SK-N-SH treated with all-trans-retinoic acid at 6 μM for 48 hours (cell line): ENCODE measurements around the gene THSD4.

Experiments used
- ATAC-seq: fragments of 200-7000 bp; cut with Tn5 transposase; 3 replicates; pipeline ENCODE4 v1.9.1; 2020; ENCODE audit warnings: mild to moderate bottlenecking, moderate library complexity
- ARNTL ChIP-seq: fragments of 450-650 bp; formaldehyde crosslinking; IDR thresholded peaks from 2 replicates; pipeline ENCODE4 v1.5.0; 2020; ENCODE audit warnings: low read depth, mild to moderate bottlenecking, moderate library complexity, borderline replicate concordance
- CREB5 ChIP-seq: fragments of 250-450 bp; sonication (Bioruptor Pico); IDR thresholded peaks from 2 replicates; pipeline ENCODE4 v1.5.1; 2020; ENCODE audit warnings: low read depth, mild to moderate bottlenecking, moderate library complexity
- CSDC2 ChIP-seq: fragments of 250-450 bp; sonication (Bioruptor Pico); IDR thresholded peaks from 2 replicates; pipeline ENCODE4 v1.5.0; 2020; ENCODE audit warnings: mild to moderate bottlenecking, moderate library complexity
- CSRNP3 ChIP-seq: fragments of 250-450 bp; sonication (Bioruptor Pico); IDR thresholded peaks from 2 replicates; pipeline ENCODE4 v1.5.1; 2021; ENCODE audit warnings: mild to moderate bottlenecking, moderate library complexity
- ESRRG ChIP-seq: fragments of 250-450 bp; sonication (Bioruptor Pico); IDR thresholded peaks from 2 replicates; pipeline ENCODE4 v1.6.1; 2021; ENCODE audit warnings: mild to moderate bottlenecking
- GLIS3 ChIP-seq: fragments of 250-450 bp; sonication (Bioruptor Pico); IDR thresholded peaks from 2 replicates; pipeline ENCODE4 v1.5.0; 2020; ENCODE audit warnings: mild to moderate bottlenecking, moderate library complexity
- ISL1 ChIP-seq: fragments of 250-450 bp; sonication (Bioruptor Pico); IDR thresholded peaks from 2 replicates; pipeline ENCODE4 v2.1.2; 2022; ENCODE audit warnings: mild to moderate bottlenecking, moderate library complexity
- OSR1 ChIP-seq: fragments of 250-450 bp; sonication (Bioruptor Pico); IDR thresholded peaks from 2 replicates; pipeline ENCODE4 v1.8.0; 2022; ENCODE audit warnings: moderate library complexity, mild to moderate bottlenecking, inconsistent platforms
- PATZ1 ChIP-seq: fragments of 250-450 bp; sonication (Bioruptor Pico); IDR thresholded peaks from 2 replicates; pipeline ENCODE4 v1.8.0; 2020; ENCODE audit warnings: mild to moderate bottlenecking, moderate library complexity, borderline replicate concordance
- POU6F1 ChIP-seq: fragments of 250-450 bp; sonication (Bioruptor Pico); IDR thresholded peaks from 2 replicates; pipeline ENCODE4 v1.8.0; 2021; ENCODE audit warnings: low read depth, mild to moderate bottlenecking, moderate library complexity, borderline replicate concordance
- PPARA ChIP-seq: fragments of 250-450 bp; sonication (Bioruptor Pico); IDR thresholded peaks from 2 replicates; pipeline ENCODE4 v1.5.0; 2020; ENCODE audit warnings: mild to moderate bottlenecking, borderline replicate concordance
- RARB ChIP-seq: fragments of 250-450 bp; sonication (Bioruptor Pico); IDR thresholded peaks from 2 replicates; pipeline ENCODE4 v1.8.0; 2021; ENCODE audit warnings: mild to moderate bottlenecking, moderate library complexity
- SNAI2 ChIP-seq: fragments of 250-450 bp; sonication (Bioruptor Pico); IDR thresholded peaks from 2 replicates; pipeline ENCODE4 v1.5.0; 2020; ENCODE audit warnings: mild to moderate bottlenecking, moderate library complexity
- TCF4 ChIP-seq: fragments of 250-450 bp; sonication (Bioruptor Pico); IDR thresholded peaks from 2 replicates; pipeline ENCODE4 v1.8.0; 2021; ENCODE audit warnings: mild to moderate bottlenecking, moderate library complexity, borderline replicate concordance
- TOX ChIP-seq: fragments of 250-450 bp; sonication (Bioruptor Pico); IDR thresholded peaks from 2 replicates; pipeline ENCODE4 v1.8.0; 2021; ENCODE audit warnings: mild to moderate bottlenecking, moderate library complexity, borderline replicate concordance
- TSHZ2 ChIP-seq: fragments of 250-450 bp; sonication (Bioruptor Pico); IDR thresholded peaks from 2 replicates; pipeline ENCODE4 v1.5.0; 2020; ENCODE audit warnings: mild to moderate bottlenecking, moderate library complexity
- ZC3H10 ChIP-seq: fragments of 250-450 bp; sonication (Bioruptor Pico); IDR thresholded peaks from 2 replicates; pipeline ENCODE4 v1.5.1; 2021; ENCODE audit warnings: mild to moderate bottlenecking, moderate library complexity
- ZFP3 ChIP-seq: fragments of 250-450 bp; sonication (Bioruptor Pico); IDR thresholded peaks from 2 replicates; pipeline ENCODE4 v1.5.0; 2020; ENCODE audit warnings: mild to moderate bottlenecking, moderate library complexity
- ZFP30 ChIP-seq: fragments of 450-650 bp; formaldehyde crosslinking; IDR thresholded peaks from 2 replicates; pipeline ENCODE4 v1.5.0; 2022; ENCODE audit warnings: mild to moderate bottlenecking, moderate library complexity
- ZNF565 ChIP-seq: fragments of 450-650 bp; formaldehyde crosslinking; conservative IDR thresholded peaks from 2 replicates; pipeline ENCODE4 v1.5.0; 2020; ENCODE audit warnings: low read depth, mild to moderate bottlenecking, moderate library complexity
- ZNF70 ChIP-seq: fragments of 450-650 bp; formaldehyde crosslinking; IDR thresholded peaks from 2 replicates; pipeline ENCODE4 v1.5.0; 2020; ENCODE audit warnings: mild to moderate bottlenecking, moderate library complexity
- ZNF8 ChIP-seq: fragments of 450-650 bp; formaldehyde crosslinking; IDR thresholded peaks from 2 replicates; pipeline ENCODE4 v1.5.0; 2020; ENCODE audit warnings: mild to moderate bottlenecking, moderate library complexity

THSD4 gene

GRCh38 chr15:71456362-71456761 lies 341.1 kb downstream of the THSD4 start (continued):
- no peak for TF ChIP-seq POU6F1

- ATAC-seq = no peak
- TF ChIP-seq OSR1 (CRISPR knock-in tag) (no peak), ESRRG (CRISPR knock-in tag) (no peak), SNAI2 (CRISPR knock-in tag) (no peak), ZC3H10 (no peak), TCF4 (CRISPR knock-in tag) (no peak), ARNTL (CRISPR knock-in tag) (no peak), ZNF565 (CRISPR knock-in tag) (no peak), CSRNP3 (CRISPR knock-in tag) (no peak), POU6F1 (no peak), PPARA (CRISPR knock-in tag) (no peak), CSDC2 (no peak), TSHZ2 (CRISPR knock-in tag) (no peak), ZFP3 (no peak), ZNF70 (CRISPR knock-in tag) (no peak), ZFP30 (CRISPR knock-in tag) (no peak), GLIS3 (CRISPR knock-in tag) (no peak), RARB (no peak)
Observed at GRCh38 chr15:71456811-71457210, 341.5 kb downstream of the THSD4 start.

GRCh38 chr15:71458089-71458660 lies 342.9 kb downstream of the THSD4 start:
- ATAC-seq = no peak
- TF ChIP-seq PATZ1 (no peak), ZNF8 (CRISPR knock-in tag) (no peak), OSR1 (CRISPR knock-in tag) (no peak), POU6F1 (no peak), RARB (no peak), ISL1 (CRISPR knock-in tag) (no peak), SNAI2 (CRISPR knock-in tag) (no peak), CSRNP3 (CRISPR knock-in tag) (no peak), ARNTL (CRISPR knock-in tag) (no peak), ZNF565 (CRISPR knock-in tag) (no peak), ZC3H10 (no peak), CREB5 (CRISPR knock-in tag) (no peak), ZNF70 (CRISPR knock-in tag) (no peak), CSDC2 (no peak), TOX (CRISPR knock-in tag) (no peak)
